ENCODE measurements around the gene ZBTB20.

The ZBTB20 gene

DNA sequence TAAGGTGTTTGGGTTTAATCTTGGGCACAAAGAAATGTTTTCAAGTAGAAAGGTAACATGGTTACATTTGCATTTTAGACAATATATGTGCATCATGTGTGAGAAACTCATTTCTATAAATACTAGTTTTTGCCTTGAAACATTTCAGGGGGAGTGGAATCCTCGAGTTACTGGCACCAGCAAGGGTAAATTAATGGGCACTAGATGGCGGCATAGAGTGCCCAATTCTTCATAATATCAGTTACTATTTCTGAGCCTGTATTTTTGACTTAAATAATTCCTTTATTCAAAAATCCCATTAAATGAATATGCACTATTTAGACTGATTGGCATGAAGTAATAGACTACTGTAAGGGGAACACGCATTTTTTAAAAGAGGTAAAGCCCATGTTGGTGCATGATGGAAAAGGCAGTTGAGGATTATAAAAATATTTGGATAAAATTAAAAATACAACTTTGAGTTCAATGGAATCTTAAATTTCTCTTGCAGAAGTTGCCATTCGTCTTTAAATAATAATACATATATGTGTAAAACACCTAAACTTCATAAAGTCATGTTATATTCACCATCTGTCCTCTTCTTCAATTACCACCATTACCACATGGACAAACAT, 106.3 kb downstream of the ZBTB20 start:
- Histone ChIP-seq H3K4me2 (ENCODE audit: low read depth, low read length) (no peak overlapping the region), H3K4me3 (ENCODE audit: low read length) (no peak overlapping the region), H3K9ac (ENCODE audit: low read length) (no peak overlapping the region), H2AFZ (ENCODE audit: low read length) (no peak overlapping the region), H3K27ac (ENCODE audit: low read length) (no peak overlapping the region), H3K36me3 (replicated peaks; ENCODE audit: insufficient read depth, low read length) (no peaks in the 10 kb centered on the region), H3K4me1 (ENCODE audit: low read length) (no peaks in the 10 kb centered on the region), H3K9me3 (replicated peaks; ENCODE audit: insufficient read depth, low read length) (no peaks in the 10 kb centered on the region), H3K27me3 (replicated peaks; ENCODE audit: insufficient read depth, low read length) (no peaks in the 10 kb centered on the region), H3K9me2 (replicated peaks; ENCODE audit: insufficient read depth, low read length) (no peaks in the 10 kb centered on the region), H3F3A (ENCODE audit: insufficient read depth, low read length) (no peaks in the 10 kb centered on the region), H4K20me1 (ENCODE audit: insufficient read depth, low read length) (no peaks in the 10 kb centered on the region), H3K79me2 (ENCODE audit: low read length) (no peaks in the 10 kb centered on the region)
- peak; percentile 77 for TF ChIP-seq CTCF (IDR thresholded peaks at IDR 0.05; ENCODE audit: low read length)
- no peak for TF ChIP-seq EZH2phosphoT487 (IDR thresholded peaks at IDR 0.05; ENCODE audit: low read length)
- TF ChIP-seq EZH2 (optimal IDR thresholded peaks at IDR 0.05; ENCODE audit: low read depth, low read length), result no peak
- peak; percentile 36 for DNase-seq

GRCh38 chr3:115040246-115040645, 106.8 kb downstream of the ZBTB20 start:
- Histone ChIP-seq H3K4me2 (ENCODE audit: low read depth, low read length) (no peak overlapping the region), H3K4me3 (ENCODE audit: low read length) (no peak overlapping the region), H2AFZ (ENCODE audit: low read length) (no peak overlapping the region), H3K27me3 (replicated peaks; ENCODE audit: insufficient read depth, low read length) (no peaks in the 10 kb centered on the region), H3K79me2 (ENCODE audit: low read length) (no peaks in the 10 kb centered on the region), H3F3A (ENCODE audit: insufficient read depth, low read length) (no peaks in the 10 kb centered on the region), H3K9ac (ENCODE audit: low read length) (no peak overlapping the region), H4K20me1 (ENCODE audit: insufficient read depth, low read length) (no peaks in the 10 kb centered on the region), H3K27ac (ENCODE audit: low read length) (no peak overlapping the region), H3K36me3 (replicated peaks; ENCODE audit: insufficient read depth, low read length) (no peaks in the 10 kb centered on the region), H3K4me1 (ENCODE audit: low read length) (no peaks in the 10 kb centered on the region), H3K9me2 (replicated peaks; ENCODE audit: insufficient read depth, low read length) (no peaks in the 10 kb centered on the region), H3K9me3 (replicated peaks; ENCODE audit: insufficient read depth, low read length) (no peaks in the 10 kb centered on the region)
- TF ChIP-seq CTCF (IDR thresholded peaks at IDR 0.05; ENCODE audit: low read length), result no peak
- no peak for TF ChIP-seq EZH2 (optimal IDR thresholded peaks at IDR 0.05; ENCODE audit: low read depth, low read length)
- DNase-seq, result no peak

GRCh38 chr3:115038817-115039216, 108.3 kb downstream of the ZBTB20 start:
- Histone ChIP-seq H3F3A (ENCODE audit: insufficient read depth, low read length) (no peaks in the 10 kb centered on the region), H3K4me2 (ENCODE audit: low read depth, low read length) (no peak overlapping the region), H3K4me1 (ENCODE audit: low read length) (no peaks in the 10 kb centered on the region), H3K27me3 (replicated peaks; ENCODE audit: insufficient read depth, low read length) (no peaks in the 10 kb centered on the region), H4K20me1 (ENCODE audit: insufficient read depth, low read length) (no peaks in the 10 kb centered on the region), H3K9me2 (replicated peaks; ENCODE audit: insufficient read depth, low read length) (no peaks in the 10 kb centered on the region), H3K9me3 (replicated peaks; ENCODE audit: insufficient read depth, low read length) (no peaks in the 10 kb centered on the region), H2AFZ (ENCODE audit: low read length) (no peak overlapping the region), H3K4me3 (ENCODE audit: low read length) (no peak overlapping the region), H3K27ac (ENCODE audit: low read length) (no peak overlapping the region), H3K79me2 (ENCODE audit: low read length) (no peaks in the 10 kb centered on the region), H3K9ac (ENCODE audit: low read length) (no peak overlapping the region), H3K36me3 (replicated peaks; ENCODE audit: insufficient read depth, low read length) (no peaks in the 10 kb centered on the region)
- DNase-seq, result no peak
- TF ChIP-seq CTCF (IDR thresholded peaks at IDR 0.05; ENCODE audit: low read length), result no peak
- no peak for TF ChIP-seq EZH2phosphoT487 (IDR thresholded peaks at IDR 0.05; ENCODE audit: low read length)
- no peak for TF ChIP-seq EZH2 (optimal IDR thresholded peaks at IDR 0.05; ENCODE audit: low read depth, low read length)

Measured in MM.1S (cell line).